Activated T-cell treated with anti-CD3 and anti-CD28 coated beads, Interleukin-2, amount 50 U/mL, for 48 hours (primary cell): ENCODE results near the gene UBTD1.
A peak's percentile ranks its signal among the peaks of the same experiment; 100 is the strongest.
"Not testable (repeated sequence)": the region's sequence is repeated elsewhere in the genome, so short reads cannot be mapped to it uniquely, and the experiment has no call there.

ENCODE experiments used
- DNase-seq, 2 experiments: peaks; one replicate each; pipeline ENCODE4 v3.0.0-alpha.2; 2020

UBTD1 gene

GRCh38 chr10:97567891-97568290, 69.2 kb downstream of the UBTD1 start:
- no peak for DNase-seq

- no peak for DNase-seq
These were observed 71.5 kb downstream of the UBTD1 start for GRCh38 chr10:97570146-97570788.

DNA sequence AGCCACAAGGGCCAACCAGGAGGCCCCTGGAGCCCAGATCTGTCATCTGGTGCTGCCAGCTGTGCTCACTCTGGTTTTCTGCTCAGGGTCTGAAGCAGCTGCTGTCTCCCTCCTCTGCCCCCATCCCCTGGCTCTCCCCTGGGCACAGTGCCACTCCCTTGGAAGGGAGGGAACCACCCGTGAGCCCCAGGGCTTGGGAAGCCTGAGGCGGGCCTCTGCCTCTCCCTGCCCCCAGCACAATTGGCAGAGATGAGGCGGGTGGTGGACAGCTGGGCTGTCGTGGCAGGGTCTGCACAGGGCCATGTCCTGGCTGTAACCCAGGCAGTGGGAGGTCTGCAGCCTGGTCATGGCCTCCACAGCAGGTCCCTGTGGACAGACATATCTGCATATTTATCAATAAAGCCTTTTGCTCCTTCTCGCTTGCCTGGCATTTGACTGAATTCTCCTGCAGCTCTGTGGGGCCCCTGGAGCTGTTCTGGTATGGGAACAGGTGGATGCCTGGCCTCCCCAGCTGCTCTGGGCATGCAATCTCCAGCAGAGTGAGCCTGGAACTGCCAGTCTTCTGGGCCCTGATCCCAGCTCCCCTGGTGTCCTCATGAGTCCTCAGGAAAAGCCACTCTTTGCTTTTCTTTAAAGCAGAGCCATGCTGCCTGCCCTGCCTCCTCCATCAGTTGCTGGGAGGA, 72.2 kb downstream of the UBTD1 start:
- no peak for DNase-seq

DNA sequence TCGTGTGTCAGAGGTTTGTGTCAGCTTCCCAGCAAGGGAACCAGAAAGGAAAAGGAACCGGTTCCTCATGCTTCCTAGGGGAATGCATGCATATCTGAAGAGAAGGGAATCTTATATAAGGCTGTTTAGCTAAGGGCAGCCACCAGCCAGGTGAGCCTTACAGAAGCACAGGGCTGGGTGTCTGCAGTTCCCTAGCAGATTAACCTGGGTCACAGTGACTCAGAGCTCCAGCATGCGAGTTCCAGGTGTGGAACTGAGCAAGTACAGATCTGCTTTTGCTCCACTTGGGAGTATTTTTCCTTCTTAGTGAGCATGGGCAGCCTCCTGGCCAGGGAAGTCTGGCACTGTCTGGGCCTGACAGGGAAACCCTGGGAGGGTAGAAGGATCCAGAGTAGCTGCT, 72.9 kb downstream of the UBTD1 start:
- DNase-seq: no peak

DNA sequence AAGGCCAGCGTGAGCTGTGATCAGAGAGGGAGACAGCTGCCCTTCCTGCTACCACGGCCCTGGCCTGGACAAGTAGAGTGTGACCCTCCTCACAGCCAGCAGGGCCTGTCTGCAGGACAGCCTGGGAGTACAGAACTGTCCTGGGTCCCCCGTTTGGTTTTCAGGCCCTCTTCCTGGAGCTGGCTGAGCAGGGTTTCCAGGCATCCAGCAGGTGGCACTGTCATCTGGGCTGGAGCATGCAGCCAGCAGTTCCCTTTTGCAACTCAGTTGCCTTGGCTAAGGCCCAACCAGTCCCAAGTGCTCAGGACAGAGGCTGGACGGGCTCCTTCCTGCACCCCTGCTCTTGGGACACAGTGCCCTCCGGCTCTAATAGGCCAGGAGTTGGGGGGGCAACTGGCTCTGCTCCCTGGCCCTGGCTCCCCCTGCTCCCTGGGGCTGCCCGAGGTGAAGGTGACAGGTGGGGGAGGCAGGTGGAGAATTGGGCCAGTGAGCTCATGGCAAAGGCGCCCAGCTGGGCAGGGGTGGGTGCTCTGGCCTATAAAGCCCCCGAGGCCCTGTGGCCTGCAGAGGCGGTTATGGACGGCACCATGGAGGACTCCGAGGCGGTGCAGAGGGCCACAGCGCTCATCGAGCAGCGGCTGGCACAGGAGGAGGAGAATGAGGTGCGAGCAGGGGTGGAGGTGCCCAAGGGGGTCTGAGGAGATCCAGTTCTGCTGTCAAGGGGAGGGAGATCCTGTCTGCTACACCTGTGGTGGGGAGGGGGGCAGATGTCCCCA, 73.7 kb downstream of the UBTD1 start, which contains the start of gene ANKRD2:
TSS of gene ANKRD2 (plus strand) at position 566 of the 776 bp plus-strand sequence. CDS start at position 576, 10 bp downstream.
- DNase-seq: peak; percentile 60 to 74

GRCh38 chr10:97573021-97573420, 74.3 kb downstream of the UBTD1 start:
- DNase-seq: no peak

- DNase-seq: no peak
These were observed 74.9 kb downstream of the UBTD1 start for GRCh38 chr10:97573672-97574071.

DNA sequence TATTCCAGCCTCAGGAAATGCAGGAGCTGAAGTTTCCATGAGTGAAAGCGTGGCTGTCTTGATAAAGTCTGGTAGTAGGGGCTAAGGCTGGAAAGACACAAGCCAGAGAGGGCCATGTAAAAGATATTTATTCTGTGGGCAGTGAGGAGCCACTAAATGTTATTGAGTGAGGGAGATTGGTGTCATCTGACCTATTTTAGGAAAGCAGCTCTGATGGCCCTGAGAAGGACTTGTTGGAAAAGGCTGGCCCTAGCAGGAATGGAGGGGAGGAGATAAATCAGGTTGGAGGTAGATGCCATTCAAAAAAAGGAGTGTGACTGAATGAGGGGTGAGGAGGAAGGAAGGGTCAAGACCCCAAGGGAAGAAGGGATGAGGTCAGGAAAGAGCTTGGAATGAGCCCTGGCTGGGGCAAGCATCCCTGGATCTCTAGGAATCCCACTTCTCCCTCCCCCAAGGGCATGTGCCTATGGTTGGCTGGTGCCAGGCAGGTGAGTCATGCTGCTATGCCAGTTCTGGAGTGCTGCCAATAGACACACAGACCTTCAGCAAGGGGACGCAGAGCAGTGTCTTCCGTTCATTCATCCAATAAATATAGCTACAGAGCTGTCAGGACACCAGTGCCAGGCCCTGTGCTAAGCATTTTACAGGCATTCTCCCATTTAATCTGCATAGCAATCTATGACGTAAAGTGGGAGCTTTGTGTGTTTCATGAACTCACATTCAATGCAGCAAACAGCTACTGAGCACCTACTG, 75.8 kb downstream of the UBTD1 start:
- no peak for DNase-seq

- no peak for DNase-seq
These were observed 76.5 kb downstream of the UBTD1 start for GRCh38 chr10:97575127-97575668.

DNA sequence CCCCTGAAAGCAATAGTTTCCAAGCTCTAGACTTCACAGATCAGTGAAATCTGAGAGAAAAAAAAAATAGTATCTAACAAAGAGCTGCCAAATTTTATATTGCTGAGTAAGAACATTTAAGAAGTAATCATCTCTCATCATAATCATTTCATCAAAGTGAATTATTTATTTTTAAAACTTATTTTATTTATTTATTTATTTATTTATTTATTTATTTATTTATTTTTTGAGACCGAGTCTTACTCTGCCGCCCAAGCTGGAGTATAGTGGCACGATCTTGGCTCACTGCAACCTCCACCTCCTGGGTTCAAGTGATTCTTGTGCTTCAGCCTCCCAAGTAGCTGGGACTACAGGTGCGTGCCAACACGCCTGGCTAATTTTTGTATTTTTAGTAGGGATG, 77.8 kb downstream of the UBTD1 start:
- not testable (repeated sequence) for DNase-seq

DNA sequence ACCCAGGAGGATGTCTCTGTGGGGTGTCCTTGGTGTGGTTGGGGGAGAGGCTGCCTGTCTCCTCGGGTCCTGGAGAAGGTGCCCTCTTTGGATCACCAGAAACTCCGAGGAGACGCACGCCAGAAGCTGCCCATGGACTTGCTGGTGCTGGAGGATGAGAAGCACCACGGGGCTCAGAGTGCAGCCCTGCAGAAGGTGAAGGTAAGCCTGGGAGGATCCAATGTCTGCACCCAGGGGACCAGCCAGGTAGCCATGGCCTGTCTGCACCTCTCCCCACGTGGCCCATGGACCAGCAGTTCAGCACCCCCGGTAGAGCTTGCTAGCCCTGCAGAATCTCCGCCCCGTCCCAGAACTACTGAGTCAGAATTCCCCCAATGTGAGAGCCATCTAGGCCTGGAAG, 79.0 kb downstream of the UBTD1 start:
- DNase-seq: no peak

DNA sequence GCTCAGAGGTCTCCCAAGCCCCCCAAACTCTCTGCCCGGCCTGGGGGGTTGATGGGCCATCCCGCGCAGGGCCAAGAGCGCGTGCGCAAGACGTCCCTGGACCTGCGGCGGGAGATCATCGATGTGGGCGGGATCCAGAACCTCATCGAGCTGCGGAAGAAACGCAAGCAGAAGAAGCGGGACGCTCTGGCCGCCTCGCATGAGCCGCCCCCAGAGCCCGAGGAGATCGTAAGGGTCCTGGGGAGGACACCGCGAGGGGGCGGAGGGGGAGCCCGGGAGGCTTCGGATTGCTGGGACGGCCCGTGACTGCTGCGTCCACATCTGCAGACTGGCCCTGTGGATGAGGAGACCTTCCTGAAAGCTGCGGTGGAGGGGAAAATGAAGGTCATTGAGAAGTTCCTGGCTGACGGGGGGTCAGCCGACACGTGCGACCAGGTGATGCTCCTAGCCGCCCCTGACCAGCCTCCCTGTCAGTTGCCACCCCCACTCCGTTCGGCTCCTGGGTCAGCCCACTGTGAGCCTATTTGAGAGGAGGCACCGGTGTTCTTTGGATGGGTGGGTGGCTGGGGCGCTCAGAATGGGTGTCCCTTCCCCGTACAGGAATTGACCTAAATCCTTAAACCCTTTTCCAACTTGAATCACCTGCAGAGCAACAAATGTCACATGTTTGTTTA, 79.6 kb downstream of the UBTD1 start:
- DNase-seq: no peak

- DNase-seq: no peak
These were observed 82.0 kb downstream of the UBTD1 start for GRCh38 chr10:97580421-97581367.

- no peak for DNase-seq
These were observed 83.4 kb downstream of the UBTD1 start for GRCh38 chr10:97582169-97582568.

DNA sequence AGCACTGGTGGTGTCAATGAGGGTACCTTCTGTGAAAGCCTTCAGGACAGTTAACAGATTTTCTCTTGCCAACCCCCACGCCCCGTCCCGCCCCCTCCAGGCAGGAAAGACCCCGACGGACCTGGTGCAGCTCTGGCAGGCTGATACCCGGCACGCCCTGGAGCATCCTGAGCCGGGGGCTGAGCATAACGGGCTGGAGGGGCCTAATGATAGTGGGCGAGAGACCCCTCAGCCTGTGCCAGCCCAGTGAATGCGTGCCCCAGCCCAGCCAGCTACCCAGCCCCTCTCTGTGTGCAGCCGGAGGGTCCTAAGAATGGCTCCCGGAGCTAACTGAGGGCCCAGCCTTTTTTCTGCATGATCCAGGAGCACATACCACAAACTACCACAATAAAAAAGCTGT, 84.8 kb downstream of the UBTD1 start:
- no peak for DNase-seq

GRCh38 chr10:97584060-97584797, 85.5 kb downstream of the UBTD1 start, which contains the start of gene HOGA1:
Gene HOGA1, plus strand, starts transcription at chr10:97584389. Its CDS starts 315 bp downstream, at chr10:97584704.
- no peak for DNase-seq

- no peak for DNase-seq
These were observed 86.2 kb downstream of the UBTD1 start for GRCh38 chr10:97584798-97585438.

GRCh38 chr10:97585439-97585811, 86.7 kb downstream of the UBTD1 start:
- DNase-seq: no peak

GRCh38 chr10:97587183-97587582, 88.5 kb downstream of the UBTD1 start:
- DNase-seq: no peak

- DNase-seq: no peak
These were observed 90.8 kb downstream of the UBTD1 start, which contains the start of gene C10orf62 for GRCh38 chr10:97589479-97589878. Gene C10orf62, plus strand, starts transcription at chr10:97589721. Its CDS starts 177 bp downstream, at chr10:97589898.
